ENCODE results near the gene ACTR3C.
"Not testable (repeated sequence)": the region's sequence is repeated elsewhere in the genome, so short reads cannot be mapped to it uniquely, and the experiment has no call there.

The ACTR3C gene

DNA sequence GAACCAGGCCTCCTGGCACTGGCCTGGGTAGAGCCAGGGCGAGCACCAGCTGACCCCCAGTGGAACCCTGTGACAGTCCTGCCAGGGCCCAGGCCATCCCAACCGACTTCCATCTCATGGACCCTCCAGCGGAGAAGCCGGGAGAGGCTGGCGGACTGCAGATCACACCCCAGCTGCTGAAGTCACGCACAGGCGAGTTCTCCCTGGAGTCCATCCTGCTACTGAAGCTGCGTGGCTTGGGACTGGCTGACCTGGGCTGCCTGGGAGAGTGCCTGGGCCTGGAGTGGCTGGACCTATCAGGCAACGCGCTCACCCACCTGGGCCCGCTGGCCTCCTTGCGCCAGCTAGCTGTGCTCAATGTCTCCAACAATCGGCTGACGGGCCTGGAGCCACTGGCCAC is 13.4 kb upstream of the ACTR3C start:
- DNase-seq (ENCODE audit: low read depth, low spot score): no peak

DNA sequence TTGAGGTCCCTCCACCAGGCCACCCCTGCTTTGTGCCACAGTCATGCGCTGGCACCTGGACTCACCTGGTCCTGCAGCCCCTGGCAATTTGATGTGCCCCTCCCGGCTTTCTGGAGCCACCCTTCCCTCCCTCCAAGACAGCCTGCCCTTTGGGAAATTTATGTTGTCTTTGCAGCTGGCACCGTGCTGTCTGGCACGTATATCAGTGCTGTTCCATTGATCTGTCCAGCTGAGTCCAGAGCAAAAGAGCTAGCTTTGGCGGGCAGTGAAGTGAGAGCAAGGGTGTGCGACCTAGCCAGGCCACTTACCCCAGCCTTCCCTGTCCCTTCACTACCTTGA is 12.4 kb upstream of the ACTR3C start:
- DNase-seq (ENCODE audit: low read depth, low spot score): no peak

DNA sequence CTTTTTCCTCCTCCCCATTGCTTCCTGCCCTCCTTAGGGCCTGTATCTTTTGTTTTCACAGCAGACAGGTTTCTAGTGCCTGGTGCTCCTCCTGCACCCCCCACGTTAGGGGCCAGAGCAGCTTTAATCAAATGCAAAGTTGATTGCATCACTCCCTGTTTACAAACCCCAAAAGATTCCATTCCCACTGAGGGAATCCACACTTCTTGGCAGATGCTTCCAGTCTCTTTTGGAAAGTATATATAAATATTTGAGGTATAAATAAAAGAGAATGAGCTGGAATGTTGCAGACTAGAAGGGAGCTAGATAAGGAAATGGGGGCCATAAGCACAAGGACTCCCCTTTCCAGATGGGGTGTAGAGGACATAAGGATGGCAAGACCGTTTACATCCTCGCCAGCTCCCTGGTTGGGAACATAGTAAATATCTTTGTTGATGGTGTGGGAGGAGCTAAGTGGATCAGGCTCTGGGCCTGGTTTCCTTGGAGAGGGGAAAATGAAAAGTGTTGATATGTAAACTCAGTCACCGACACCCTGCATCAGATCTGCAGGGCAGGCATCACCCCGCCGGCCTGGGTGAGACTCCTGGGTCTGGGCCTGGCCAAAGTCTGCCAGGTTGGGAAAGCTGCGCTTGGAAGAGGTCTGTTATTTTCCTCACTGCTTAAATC is 11.9 kb upstream of the ACTR3C start:
- no peak for DNase-seq (ENCODE audit: low read depth, low spot score)

DNA sequence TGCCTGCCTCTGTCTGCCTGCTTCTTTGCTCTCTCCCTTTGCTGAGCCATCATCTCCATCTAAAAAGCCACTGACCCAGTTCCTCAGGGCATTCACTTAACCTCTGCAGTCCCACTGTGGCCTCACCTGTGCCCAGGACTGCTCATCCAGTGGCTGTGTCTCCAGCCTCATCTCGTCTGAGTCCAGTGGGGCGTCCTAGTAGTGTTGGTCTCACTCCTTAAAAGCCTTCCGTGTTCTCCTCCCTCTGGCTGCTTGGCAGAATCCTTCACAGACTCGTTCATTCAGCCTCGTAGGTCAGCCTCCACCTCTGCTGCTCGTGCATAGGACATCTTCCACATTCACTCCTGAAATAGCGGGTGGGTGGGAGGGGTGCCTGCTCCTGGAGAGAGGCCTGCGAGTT is 10.8 kb upstream of the ACTR3C start:
- DNase-seq (ENCODE audit: low read depth, low spot score): no peak

DNA sequence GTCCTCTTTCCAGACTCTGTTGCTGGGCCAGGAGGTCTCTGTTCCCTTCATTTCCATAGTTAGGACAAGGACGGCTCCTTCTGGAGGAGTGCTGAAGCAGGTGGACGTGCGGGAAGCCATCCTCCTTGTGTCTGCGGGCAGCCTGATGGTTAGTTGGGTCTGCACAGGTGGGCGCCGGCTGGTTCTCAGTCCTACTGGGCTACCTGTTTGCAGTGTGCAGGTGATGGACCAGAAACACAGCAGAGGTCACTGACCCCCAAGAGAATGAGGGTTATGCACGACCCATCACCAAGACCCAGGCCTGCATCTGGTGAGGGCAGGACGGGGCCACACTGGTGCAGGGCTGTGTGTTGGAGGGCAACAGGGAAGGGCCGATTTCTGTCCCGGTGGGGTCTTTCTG is 10.3 kb upstream of the ACTR3C start:
- DNase-seq (ENCODE audit: low read depth, low spot score): no peak

DNA sequence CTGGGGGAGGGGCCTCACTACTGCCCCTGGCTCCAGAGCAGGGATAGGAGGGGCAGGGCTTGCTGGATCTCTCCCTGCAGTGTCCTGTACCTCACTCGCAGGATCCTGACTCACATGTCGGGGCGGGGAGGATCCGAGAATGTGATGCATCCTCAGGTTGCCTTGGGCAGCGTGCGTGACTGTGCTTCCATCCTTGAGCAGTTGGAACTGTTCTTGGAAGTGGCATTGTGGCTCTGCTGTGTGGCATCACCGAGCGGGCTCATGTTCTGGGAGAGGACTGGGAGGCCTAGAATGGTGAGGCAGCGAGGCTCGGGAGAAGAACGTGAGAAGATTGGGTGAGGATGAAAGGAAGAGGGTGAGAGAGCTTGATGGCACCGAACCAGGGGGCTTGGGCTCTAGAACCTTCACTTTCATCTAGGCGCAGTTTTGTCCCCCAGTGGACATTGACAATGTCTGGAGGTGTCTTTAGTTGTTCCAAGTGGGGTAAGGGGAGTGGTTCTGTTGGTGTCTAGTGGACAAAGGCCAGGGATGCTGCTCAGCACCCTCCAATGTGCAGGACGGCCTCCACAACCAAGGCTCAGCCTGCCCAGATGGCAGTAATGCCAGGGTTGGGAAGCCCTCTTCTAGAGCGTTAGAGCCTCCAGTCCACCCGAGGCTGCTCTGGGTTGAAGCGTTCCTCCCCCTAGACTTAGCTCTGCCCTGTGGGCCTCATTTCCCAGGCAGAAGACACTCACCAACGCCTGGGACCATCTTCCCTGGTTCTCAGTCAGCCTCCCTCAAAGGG is 9.7 kb upstream of the ACTR3C start:
- no peak for DNase-seq (ENCODE audit: low read depth, low spot score)

DNA sequence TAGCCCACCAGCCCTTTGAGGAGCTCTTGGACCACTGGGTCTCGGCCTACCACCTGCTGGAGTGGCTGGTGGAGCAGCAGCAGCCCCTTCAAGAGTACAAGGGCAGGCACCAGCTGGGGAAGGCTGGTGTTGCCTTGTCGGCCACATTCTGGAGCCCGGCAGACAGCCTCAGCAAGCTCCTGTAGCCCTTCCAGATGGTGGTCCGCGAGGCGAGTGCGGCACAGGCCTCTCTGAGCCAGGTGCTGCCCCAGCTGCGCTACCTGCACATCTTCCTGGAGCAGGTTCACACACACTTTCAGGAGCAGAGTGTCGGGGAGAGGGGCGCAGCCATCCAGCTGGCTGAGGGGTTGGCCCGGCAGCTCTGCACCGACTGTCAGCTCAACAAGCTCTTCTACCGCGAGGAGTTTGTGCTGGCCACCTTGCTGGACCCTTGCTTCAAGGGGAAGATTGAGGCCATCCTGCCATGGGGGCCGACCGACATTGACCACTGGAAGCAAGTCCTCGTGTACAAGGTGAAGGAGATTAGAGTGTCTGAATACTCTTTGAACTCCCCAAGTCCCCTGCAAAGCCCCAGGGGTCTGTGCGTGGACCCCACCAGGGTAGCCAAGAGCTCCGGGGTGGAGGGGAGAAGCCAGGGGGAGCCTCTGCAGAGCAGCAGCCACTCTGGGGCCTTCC is 7.0 kb upstream of the ACTR3C start:
- DNase-seq (ENCODE audit: low read depth, low spot score): no peak

DNA sequence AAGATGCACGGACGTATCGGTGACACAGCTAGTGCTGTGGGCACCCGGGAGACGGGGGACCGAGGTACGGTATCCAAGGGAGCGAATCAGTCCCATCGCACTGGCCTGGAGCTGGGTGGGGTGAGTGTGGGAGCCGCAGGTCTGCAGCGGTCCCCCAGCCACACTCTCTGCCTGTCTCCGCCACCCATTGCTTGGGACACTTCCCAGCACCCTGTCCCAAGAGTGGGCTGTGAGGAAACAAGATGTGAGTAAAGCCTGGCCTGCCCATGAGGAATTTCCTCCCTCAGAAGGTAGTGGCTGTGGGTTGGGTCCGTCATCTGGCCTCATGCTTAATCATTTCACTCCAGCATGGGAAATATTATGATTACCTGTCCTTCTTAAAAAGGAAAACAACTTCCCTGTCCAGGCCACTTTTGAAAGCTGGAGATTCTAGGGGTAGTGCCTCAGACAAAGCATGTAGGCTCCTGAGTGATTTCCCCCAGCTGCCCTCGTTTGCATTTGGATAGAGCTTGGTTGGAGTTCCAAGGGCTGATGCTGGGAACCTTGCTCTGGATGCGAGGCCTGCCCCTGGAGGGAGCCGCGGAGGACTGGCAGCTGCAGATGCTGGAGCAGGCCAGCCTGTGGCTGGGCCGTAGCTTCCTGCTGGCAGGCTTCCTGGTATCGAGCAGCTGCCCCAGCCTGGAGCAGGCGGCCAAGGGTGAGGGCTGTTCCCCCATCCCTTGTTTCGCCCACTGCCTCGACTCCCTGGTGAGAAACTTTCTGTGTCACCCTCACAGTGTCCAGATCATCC is 6.2 kb upstream of the ACTR3C start:
- DNase-seq (ENCODE audit: low read depth, low spot score): no peak

DNA sequence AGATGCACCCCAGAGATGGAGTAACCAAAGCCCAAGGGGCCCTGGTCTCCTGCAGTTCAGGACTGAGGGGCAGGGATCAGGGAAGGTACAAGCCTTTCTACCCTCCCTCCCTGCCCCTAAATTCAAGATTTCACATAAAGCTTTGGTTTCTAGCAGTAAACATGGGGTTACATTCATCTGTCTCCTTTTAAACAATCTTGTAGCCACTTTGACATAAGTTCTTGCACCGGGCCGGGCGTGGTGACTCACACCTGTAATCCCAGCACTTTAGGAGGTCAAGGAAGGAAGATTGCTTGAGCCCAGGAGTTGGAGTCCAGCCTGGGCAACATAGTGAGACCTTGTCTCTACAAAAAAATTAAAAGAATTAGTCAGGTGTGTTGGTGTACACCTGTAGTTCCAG is 4.0 kb upstream of the ACTR3C start:
- no peak for DNase-seq (ENCODE audit: low read depth, low spot score)

DNA sequence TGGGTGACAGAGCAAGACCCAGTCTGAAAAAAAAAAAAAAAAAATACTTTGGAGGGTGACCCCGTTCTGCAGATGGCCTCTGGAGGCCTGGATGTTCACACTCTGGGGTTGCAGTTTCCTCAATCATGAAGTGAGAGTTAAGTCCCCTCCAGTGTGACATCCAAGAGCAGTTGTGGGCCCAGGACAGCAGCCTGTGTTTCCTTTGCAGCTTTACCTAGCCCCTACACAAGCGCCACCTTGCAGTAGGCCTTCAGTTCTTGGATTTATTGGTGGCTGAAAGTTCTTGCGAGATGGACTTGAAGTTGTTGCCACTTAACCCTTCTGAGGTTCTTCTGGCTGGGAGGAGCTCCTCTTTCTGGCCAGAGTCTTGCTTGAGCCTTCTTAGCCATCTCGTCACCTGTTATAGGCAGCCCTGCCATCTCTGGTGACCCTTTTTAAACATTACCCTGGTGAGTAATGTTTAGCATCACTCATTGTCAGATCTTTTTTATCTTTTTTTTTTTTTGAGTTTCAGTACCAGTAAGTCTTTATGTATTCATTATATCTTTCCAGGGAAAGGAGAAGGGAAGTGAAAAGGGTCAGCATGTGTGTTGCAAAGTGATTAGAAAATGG is 3.4 kb upstream of the ACTR3C start:
- no peak for DNase-seq (ENCODE audit: low read depth, low spot score)

DNA sequence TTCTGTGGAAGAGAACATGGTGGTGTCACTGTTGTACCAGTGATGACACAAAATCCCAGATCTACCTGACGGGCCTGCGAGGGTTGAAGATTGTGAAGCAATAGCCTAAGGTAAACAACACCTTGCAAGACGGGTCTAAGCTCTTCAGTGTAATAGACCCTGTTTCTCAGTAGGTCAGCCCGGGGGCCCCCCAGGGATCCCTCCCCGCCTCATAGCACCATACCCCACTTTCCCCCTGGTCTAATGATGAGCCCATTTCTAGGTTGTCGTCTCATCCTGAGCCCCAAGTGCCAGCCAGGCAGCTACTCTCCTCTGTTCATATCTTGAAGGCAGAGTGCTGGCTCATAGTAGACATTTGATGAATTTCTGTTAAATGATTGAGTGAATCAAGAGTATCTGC is 2.6 kb upstream of the ACTR3C start:
- DNase-seq (ENCODE audit: low read depth, low spot score): no peak

DNA sequence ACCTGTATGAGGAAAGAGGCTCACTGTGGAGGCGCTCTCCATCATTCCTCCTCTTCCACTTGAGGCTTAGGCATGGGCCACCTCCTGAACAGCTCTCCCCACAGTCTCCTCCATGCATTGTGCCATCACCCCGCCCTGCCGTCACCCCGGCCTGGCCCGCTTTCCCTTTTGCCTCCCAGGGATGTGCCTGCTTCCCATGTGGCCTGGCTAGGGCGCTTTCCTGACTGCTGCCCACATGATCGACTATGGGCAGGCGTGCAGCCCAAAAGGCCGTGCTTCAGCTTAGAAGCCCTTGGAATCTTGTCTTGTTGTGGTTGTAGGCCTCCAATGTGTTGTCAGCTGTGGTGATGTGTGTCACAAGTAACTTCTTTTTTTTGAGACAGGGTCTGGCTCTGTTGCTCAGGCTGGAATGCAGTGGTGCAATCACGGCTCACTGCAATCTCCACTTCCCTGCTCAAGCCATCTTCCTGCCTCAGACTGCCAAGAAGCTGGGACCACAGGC is 1.8 kb upstream of the ACTR3C start:
- no peak for DNase-seq (ENCODE audit: low read depth, low spot score)

DNA sequence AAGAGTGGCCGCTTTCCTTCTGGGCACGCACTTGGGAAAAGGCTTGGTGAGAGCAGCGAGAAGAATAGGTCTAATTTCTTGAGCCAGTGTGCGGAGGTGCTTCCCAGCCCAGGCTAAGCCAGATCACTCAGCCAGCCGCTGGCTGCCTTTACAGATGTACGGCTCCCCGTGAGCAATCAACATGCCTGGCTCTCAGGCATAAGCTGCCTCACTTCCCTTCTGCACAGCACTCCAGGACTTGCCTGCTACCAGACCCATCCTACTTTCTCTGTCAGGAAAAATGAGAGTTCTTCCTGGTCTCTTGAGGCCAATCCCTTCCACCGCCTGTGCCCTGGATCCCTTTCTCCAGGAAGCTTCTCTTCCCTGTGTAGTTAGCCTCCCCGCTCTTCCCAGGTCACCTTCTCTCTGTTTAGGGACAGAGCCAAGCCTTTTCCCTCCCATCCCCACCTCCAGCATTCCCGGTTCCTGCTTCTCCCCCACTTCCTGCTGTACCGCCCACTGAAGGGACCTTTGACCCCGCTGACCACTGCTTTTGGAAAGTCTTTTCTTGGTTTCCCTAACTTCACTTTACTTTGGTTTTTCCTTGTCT is 1.1 kb upstream of the ACTR3C start:
- DNase-seq (ENCODE audit: low read depth, low spot score): no peak

DNA sequence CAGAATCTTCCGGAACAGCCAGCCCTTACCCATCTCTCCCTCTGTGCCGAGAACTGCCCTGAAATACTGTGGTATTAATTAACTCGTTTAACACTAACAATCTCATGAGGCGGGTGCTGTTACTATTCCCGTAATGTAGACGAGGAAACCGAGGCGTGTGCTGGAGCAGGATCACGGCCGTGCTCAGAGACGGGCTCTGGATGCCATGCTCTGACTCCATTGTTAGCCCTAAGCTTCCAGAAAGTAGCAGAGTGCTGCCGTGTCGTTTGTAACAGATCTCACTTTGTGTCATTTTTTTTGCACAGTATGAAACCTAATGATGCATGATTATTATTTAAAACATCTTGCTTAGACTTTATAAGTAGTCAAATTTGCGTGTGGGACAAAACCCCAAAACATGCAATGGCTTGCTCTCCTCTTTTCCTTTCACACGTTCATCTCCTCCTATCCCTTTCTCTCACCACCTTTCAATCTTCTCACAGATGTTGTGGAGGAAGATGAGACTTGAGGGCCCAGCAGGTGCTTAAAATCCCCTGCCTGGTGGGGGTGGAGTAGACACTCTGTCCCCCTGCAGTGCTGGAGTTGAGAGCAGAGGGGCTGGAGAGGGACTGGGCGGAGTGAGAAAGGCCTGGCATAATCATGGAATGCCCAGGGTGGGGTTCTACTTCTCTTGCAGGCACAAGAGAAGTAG is 482 bp upstream of the ACTR3C start:
- no peak for DNase-seq (ENCODE audit: low read depth, low spot score)

DNA sequence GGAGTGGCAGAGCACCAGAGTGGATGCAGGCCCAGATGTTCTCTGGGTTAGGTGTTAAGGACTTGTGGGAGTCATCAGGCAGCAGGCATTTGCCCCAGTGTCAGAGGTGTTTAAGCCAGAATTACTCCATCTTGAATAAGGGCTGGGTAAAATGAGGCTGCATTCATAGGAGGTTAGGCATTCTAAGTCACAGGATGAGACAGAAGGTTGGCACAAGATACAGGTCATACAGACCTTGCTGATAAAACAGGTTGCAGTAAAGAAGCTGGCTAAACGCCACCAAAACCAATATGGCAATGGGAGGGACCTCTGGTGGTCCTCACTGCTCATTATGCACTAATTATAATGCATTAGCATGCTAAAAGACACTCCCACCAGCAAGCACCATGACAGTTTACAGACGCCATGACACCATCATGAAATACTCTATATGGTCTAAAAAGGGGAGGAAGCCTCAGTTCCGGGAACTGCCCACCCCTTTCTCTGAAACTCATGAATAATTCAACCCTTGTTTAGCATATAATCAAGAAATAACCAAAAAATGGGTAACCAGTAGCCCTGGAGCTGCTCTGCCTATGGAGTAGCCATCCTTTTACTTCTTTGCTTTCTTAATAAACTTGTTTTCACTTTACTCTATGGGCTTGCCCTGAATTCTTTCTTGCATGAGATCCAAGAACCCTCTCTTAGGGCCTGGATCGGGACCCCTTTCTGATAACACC is 1.1 kb downstream of the ACTR3C start:
- no peak for DNase-seq (ENCODE audit: low read depth, low spot score)

DNA sequence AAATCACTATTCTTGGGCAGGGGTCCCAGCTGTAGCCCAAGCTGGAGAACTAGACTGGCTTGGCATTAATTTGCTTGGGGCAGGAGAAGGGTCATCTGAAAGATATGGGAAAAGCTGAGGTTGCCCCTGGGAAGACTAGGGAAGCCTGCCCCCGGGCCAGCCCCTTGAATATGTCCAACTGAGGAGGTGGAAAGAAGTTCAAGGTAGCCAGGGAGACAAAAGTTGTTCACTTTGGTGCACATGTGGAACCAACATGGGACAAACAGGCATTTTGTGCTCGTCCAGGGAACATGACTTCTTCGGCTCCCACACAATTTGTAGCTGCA is 1.6 kb downstream of the ACTR3C start:
- no peak for DNase-seq (ENCODE audit: low read depth, low spot score)

DNA sequence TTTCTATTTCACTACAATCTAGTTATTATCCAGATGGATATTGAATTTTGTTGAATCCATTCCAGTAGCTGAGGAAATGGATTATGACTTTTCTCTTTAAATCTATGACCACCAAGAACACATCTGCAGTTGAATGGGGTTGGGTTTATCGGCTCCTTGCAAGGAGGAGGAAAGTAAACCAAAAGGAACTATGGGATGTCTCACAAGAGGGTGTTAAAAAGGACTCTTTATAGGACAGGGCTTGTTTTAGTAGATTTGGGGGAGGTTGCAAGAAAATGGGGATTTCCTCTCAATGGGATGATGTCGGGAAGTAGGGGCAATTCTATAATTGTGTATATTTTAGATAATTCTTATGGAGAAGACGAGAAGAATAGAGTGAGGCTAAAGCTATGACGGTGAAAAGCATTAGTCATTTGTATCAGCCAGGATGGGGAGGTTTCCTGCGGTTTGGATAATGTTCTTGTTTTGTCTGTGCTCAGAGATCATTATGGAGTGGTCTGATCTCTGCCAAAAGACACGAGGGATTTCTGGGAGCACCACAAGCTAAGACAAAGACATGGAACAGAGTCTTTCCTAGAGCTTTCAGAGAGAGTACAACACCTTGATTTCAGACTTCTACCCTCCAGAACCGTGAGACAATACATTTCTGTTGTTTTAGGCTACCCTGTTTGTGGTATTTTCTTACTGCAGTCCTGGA is 5.4 kb downstream of the ACTR3C start:
- no peak for DNase-seq (ENCODE audit: low read depth, low spot score)

DNA sequence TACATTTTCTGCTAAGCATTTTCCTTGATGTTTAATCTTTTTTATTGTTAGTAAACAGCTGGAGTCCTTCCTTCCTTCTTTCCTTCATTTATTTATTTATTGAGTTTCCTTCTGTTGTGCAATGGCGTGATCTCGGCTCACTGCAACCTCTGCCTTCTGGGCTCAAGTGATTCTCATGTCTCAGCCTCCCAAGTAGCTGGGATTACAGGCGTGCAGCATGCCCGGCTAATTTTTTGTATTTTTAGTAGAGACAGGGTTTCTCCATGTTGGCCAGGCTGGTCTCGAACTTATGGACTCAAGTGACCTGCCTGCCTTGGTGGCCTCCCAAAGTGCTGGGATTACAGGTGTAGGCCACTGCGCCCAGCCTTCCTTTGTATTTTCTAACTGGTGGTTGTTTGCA is 6.4 kb downstream of the ACTR3C start:
- not testable (repeated sequence) for DNase-seq (ENCODE audit: low read depth, low spot score)

DNA sequence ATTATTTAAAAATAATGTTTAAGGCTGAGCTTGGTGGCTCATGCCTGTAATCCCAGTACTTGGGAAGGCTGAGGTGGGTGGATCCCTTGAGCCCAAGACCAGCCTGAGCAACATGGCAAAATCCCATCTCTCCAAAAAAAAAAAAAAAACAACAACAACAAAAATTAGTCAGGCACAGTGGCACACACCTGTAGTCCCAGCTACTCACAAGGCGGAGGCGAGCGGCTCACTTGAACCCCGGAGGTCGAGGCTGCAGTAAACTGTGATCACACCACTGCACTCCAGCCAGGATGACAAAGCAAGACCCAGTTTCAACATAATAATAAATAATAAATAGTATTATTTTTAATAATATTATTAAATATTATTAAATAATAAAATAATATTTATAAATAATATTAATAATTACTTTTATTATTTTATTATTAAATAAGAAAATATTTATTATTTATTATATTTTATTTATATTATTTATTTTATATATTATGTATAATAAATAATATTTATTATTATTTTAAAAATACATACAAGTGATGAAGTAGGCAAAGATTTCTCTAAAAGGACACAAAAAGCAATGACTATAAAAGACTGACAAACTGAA is 8.6 kb downstream of the ACTR3C start:
- no peak for DNase-seq (ENCODE audit: low read depth, low spot score)
